ENCODE data around the gene GBP2. TPM values are rescaled to one million over a fixed set of nuclear protein-coding genes. Genes with fewer than 3 reads are reported as not detected.

GBP2 gene
- total RNA-seq, 1 donor from 2014 or later = 1.6 TPM

- Mint-ChIP-seq H3K9me3 (ENCODE audit: unreplicated experiment) (no peaks in the 10 kb centered on the region), H3K4me1 (ENCODE audit: unreplicated experiment) (no peaks in the 10 kb centered on the region), H3K27ac (ENCODE audit: unreplicated experiment) (no peak overlapping the region)
Observed at GRCh38 chr1:89104147-89104546, 21.8 kb downstream of the GBP2 start.

DNA sequence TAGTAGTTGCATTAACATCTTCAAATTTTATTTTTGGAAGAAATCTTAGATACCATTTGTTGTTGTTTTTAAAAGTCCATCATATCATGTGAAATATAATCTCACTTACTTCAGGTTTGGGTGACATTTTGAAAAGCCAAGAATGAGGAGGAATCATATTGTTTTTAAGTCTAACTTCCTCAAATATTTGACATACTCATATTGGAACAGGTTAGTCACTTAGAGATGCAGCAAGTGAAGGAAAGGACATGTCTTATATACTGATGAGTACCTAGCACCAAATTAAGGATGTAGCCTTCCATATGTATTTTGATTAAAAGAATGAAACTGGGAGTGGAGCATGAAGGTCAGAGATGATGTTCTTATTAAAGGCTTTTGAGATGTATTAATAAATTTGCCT lies 23.9 kb downstream of the GBP2 start:
- Mint-ChIP-seq H3K27me3 (ENCODE audit: unreplicated experiment) (peaks cover 18% of the 10 kb centered on the region), H3K36me3 (ENCODE audit: unreplicated experiment) (no peaks in the 10 kb centered on the region), H3K27ac (ENCODE audit: unreplicated experiment) (no peak overlapping the region), H3K4me3 (ENCODE audit: unreplicated experiment) (no peak overlapping the region), H3K4me1 (ENCODE audit: unreplicated experiment) (no peaks in the 10 kb centered on the region), H3K9me3 (ENCODE audit: unreplicated experiment) (no peaks in the 10 kb centered on the region)
- DNase-seq (ENCODE audit: extremely low spot score, unreplicated experiment) = no peak
- TF ChIP-seq CTCF (IDR thresholded peaks at IDR 0.05) = no peak

More at GRCh38 chr1:89104147-89104546, 21.8 kb downstream of the GBP2 start:
- Mint-ChIP-seq H3K36me3 (ENCODE audit: unreplicated experiment) (no peaks in the 10 kb centered on the region), H3K4me3 (ENCODE audit: unreplicated experiment) (no peak overlapping the region), H3K27me3 (ENCODE audit: unreplicated experiment) (peaks cover 16% of the 10 kb centered on the region)
- no peak for DNase-seq (ENCODE audit: extremely low spot score, unreplicated experiment)
- no peak for TF ChIP-seq CTCF (IDR thresholded peaks at IDR 0.05)

DNA sequence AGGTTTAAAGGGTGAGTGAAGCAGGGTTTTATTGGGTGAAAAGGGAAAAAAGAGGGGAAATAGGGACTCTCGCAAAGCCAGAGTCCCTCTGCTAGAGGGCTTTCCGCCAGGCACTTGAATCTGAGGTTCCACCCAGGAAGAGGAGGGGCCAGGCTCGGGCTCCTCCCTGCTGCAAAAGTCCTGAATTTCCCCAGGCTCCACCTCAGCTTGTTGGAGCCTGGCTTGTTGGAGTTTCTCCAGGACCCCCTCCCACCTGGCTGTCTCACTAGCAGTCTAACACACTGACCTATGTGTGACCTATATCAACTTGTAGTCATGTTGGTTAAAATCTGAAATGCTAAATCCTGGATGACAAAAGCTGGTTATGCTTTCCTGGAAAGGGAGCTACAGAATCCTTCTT lies 25.5 kb downstream of the GBP2 start:
- H3K27me3 Mint-ChIP-seq (ENCODE audit: unreplicated experiment) = peaks cover 15% of the 10 kb centered on the region
- no peaks in the 10 kb centered on the region for H3K4me1 Mint-ChIP-seq (ENCODE audit: unreplicated experiment)
- DNase-seq (ENCODE audit: extremely low spot score, unreplicated experiment) = no peak
- H3K9me3 Mint-ChIP-seq (ENCODE audit: unreplicated experiment) = peaks cover 7% of the 10 kb centered on the region
- no peak overlapping the region for H3K27ac Mint-ChIP-seq (ENCODE audit: unreplicated experiment)
- H3K4me3 Mint-ChIP-seq (ENCODE audit: unreplicated experiment) = no peak overlapping the region
- H3K36me3 Mint-ChIP-seq (ENCODE audit: unreplicated experiment) = no peaks in the 10 kb centered on the region
- no peak for TF ChIP-seq CTCF (IDR thresholded peaks at IDR 0.05)

GRCh38 chr1:89098857-89099256 lies 27.1 kb downstream of the GBP2 start:
- Mint-ChIP-seq H3K27me3 (ENCODE audit: unreplicated experiment) (peaks cover 15% of the 10 kb centered on the region), H3K27ac (ENCODE audit: unreplicated experiment) (no peak overlapping the region), H3K9me3 (ENCODE audit: unreplicated experiment) (peaks cover 7% of the 10 kb centered on the region), H3K36me3 (ENCODE audit: unreplicated experiment) (no peaks in the 10 kb centered on the region), H3K4me3 (ENCODE audit: unreplicated experiment) (no peak overlapping the region), H3K4me1 (ENCODE audit: unreplicated experiment) (no peaks in the 10 kb centered on the region)
- no peak for DNase-seq (ENCODE audit: extremely low spot score, unreplicated experiment)
- no peak for TF ChIP-seq CTCF (IDR thresholded peaks at IDR 0.05)

DNA sequence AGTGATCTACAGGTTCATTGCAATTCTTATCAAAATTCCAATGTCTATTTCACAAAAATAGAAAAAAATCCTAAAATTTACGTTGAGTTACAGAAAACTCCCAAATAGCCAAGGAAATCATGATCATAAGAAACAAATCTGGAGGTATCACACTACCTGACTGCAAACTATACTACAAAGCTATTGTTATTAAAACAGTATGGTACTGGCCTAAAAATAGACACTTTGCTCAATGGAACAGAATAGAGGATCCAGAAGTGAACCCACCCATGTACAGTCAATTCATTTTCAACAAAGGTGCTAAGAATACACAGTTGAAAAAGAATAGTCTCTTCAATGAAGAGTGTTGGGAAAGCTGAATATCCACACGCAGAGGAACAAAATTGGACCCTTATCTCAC lies 30.2 kb downstream of the GBP2 start:
- Mint-ChIP-seq H3K4me3 (ENCODE audit: unreplicated experiment) (no peak overlapping the region), H3K27me3 (ENCODE audit: unreplicated experiment) (peaks cover 7% of the 10 kb centered on the region), H3K36me3 (ENCODE audit: unreplicated experiment) (no peaks in the 10 kb centered on the region), H3K27ac (ENCODE audit: unreplicated experiment) (no peak overlapping the region), H3K9me3 (ENCODE audit: unreplicated experiment) (peaks cover 7% of the 10 kb centered on the region), H3K4me1 (ENCODE audit: unreplicated experiment) (no peaks in the 10 kb centered on the region)
- DNase-seq (ENCODE audit: extremely low spot score, unreplicated experiment) = no peak
- TF ChIP-seq CTCF (IDR thresholded peaks at IDR 0.05) = no peak
